ENCODE data around the gene SNU13. TPM values are rescaled to one million over a fixed set of nuclear protein-coding genes. Genes with fewer than 3 reads are reported as not detected.

Gene SNU13
- total and polyA plus RNA-seq, 2 experiments from 2014 or later, result 136 to 310 TPM

GRCh38 chr22:41702763-41703162, 14.1 kb upstream of the SNU13 start:
- no peaks in the 10 kb centered on the region for H3K9me3 ChIP-seq (ENCODE audit: low read depth)
- no peak overlapping the region for H3K4me3 ChIP-seq
- no peaks in the 10 kb centered on the region for H3K79me2 ChIP-seq (ENCODE audit: insufficient read depth)
- no peaks in the 10 kb centered on the region for H4K20me1 ChIP-seq (ENCODE audit: insufficient read depth)
- DNase-seq, result no peak
- no peaks in the 10 kb centered on the region for H3F3A ChIP-seq (ENCODE audit: insufficient read depth)
- no peak overlapping the region for H3K9ac ChIP-seq
- H3K27ac ChIP-seq, result no peak overlapping the region
- no peak overlapping the region for H3K4me2 ChIP-seq (ENCODE audit: unreplicated experiment)
- no peaks in the 10 kb centered on the region for H3K36me3 ChIP-seq (ENCODE audit: low read depth)
- H3K27me3 ChIP-seq (replicated peaks; ENCODE audit: insufficient read depth), result 0 out of 2 replicates have a peak, but pooled peaks cover 5% of the 10 kb centered on the region
- WGBS, 2 experiments (ENCODE audit: low coverage in 1 of 2, low lambda C conversion rate in 2 of 2, missing lambda C conversion rate in 2 of 2), result 79 to 83% methylated on average over 9 of the region's 9 CpGs
- H3K9me2 ChIP-seq (ENCODE audit: insufficient read depth), result no peaks in the 10 kb centered on the region
- in situ Hi-C loops (cut with MboI), result no loop called here
- TF ChIP-seq EZH2phosphoT487 (IDR thresholded peaks at IDR 0.05; ENCODE audit: insufficient read depth, low read depth), result no peak
- H2AFZ ChIP-seq, result no peak overlapping the region
- H3K4me1 ChIP-seq (ENCODE audit: insufficient read depth), result no peaks in the 10 kb centered on the region

GRCh38 chr22:41700108-41700364, 11.4 kb upstream of the SNU13 start:
- H3K27me3 ChIP-seq (replicated peaks; ENCODE audit: insufficient read depth), result 0 out of 2 replicates have a peak, but pooled peaks cover 4% of the 10 kb centered on the region
- DNase-seq, result no peak
- H3K79me2 ChIP-seq (ENCODE audit: insufficient read depth), result no peaks in the 10 kb centered on the region
- H3K36me3 ChIP-seq (ENCODE audit: low read depth), result no peaks in the 10 kb centered on the region
- no peaks in the 10 kb centered on the region for H4K20me1 ChIP-seq (ENCODE audit: insufficient read depth)
- H3F3A ChIP-seq (ENCODE audit: insufficient read depth), result peaks cover 8% of the 10 kb centered on the region; the same call in 1 of the 2 replicates
- no peak overlapping the region for H3K4me3 ChIP-seq
- H2AFZ ChIP-seq, result no peak overlapping the region
- no peak overlapping the region for H3K27ac ChIP-seq
- peaks cover 13% of the 10 kb centered on the region; the same call in 1 of the 2 replicates for H3K4me1 ChIP-seq (ENCODE audit: insufficient read depth)
- H3K4me2 ChIP-seq (ENCODE audit: unreplicated experiment), result no peak overlapping the region
- H3K9ac ChIP-seq, result no peak overlapping the region
- no peaks in the 10 kb centered on the region for H3K9me2 ChIP-seq (ENCODE audit: insufficient read depth)
- TF ChIP-seq EZH2 (IDR thresholded peaks at IDR 0.05; ENCODE audit: insufficient read depth, poor library complexity, severe bottlenecking), result no peak
- no peak for TF ChIP-seq EZH2phosphoT487 (IDR thresholded peaks at IDR 0.05; ENCODE audit: insufficient read depth, low read depth)
- 84 to 85% methylated on average over 16 of the region's 16 CpGs for WGBS, 2 experiments (ENCODE audit: low coverage in 1 of 2, low lambda C conversion rate in 2 of 2, missing lambda C conversion rate in 2 of 2)
- H3K9me3 ChIP-seq (ENCODE audit: low read depth), result no peaks in the 10 kb centered on the region
- in situ Hi-C loops (cut with MboI), result no loop called here

GRCh38 chr22:41699264-41700107, 10.8 kb upstream of the SNU13 start, which contains the start of gene MEI1:
MEI1 (plus strand) TSS chr22:41699503; CDS start chr22:41699539, 36 bp downstream.
- peak within 1 kb of the TSS; percentile 41 for H2AFZ ChIP-seq
- H3K27me3 ChIP-seq (replicated peaks; ENCODE audit: insufficient read depth), result 0 out of 2 replicates have a peak, but pooled peaks cover 4% of the 10 kb centered on the region
- peaks cover 13% of the 10 kb centered on the region; the same call in 1 of the 2 replicates for H3K4me1 ChIP-seq (ENCODE audit: insufficient read depth)
- H3K4me3 ChIP-seq, result 0 out of 2 replicates have a peak within 1 kb of the TSS, but pooled peaks have one; percentile 26
- no peak within 1 kb of the TSS for H3K9ac ChIP-seq
- H3K79me2 ChIP-seq (ENCODE audit: insufficient read depth), result no peaks in the 10 kb centered on the region
- no peak within 1 kb of the TSS for H3K27ac ChIP-seq
- in situ Hi-C loops (cut with MboI), result loop anchor here (10.0 kb wide), 1 partner anchor 245 kb away; the partner anchor contains the start of gene CENPM
- TF ChIP-seq EZH2phosphoT487 (IDR thresholded peaks at IDR 0.05; ENCODE audit: insufficient read depth, low read depth) (no peak), EZH2 (IDR thresholded peaks at IDR 0.05; ENCODE audit: insufficient read depth, poor library complexity, severe bottlenecking) (no peak)
- H4K20me1 ChIP-seq (ENCODE audit: insufficient read depth), result no peaks in the 10 kb centered on the region
- no peaks in the 10 kb centered on the region for H3K9me3 ChIP-seq (ENCODE audit: low read depth)
- WGBS, 2 experiments (ENCODE audit: low coverage in 1 of 2, low lambda C conversion rate in 2 of 2, missing lambda C conversion rate in 2 of 2), result 52 to 56% methylated on average over 57 to 69 of the region's 69 CpGs
- H3K4me2 ChIP-seq (ENCODE audit: unreplicated experiment), result no peak within 1 kb of the TSS
- DNase-seq, result peak; percentile 70
- no peaks in the 10 kb centered on the region for H3K36me3 ChIP-seq (ENCODE audit: low read depth)
- peaks cover 13% of the 10 kb centered on the region; the same call in 1 of the 2 replicates for H3F3A ChIP-seq (ENCODE audit: insufficient read depth)
- no peaks in the 10 kb centered on the region for H3K9me2 ChIP-seq (ENCODE audit: insufficient read depth)

- in situ Hi-C loops (cut with MboI), result loop anchor here (10.0 kb wide), 1 partner anchor 248 kb away; the partner anchor contains the start of gene CENPM
- WGBS, 2 experiments (ENCODE audit: low coverage in 1 of 2, low lambda C conversion rate in 2 of 2, missing lambda C conversion rate in 2 of 2), result 26% methylated on average over 11 to 12 of the region's 12 CpGs
- no peak overlapping the region for H3K27ac ChIP-seq
- peaks cover 16% of the 10 kb centered on the region; the same call in 1 of the 2 replicates for H3F3A ChIP-seq (ENCODE audit: insufficient read depth)
- H3K36me3 ChIP-seq (ENCODE audit: low read depth), result peaks cover 4% of the 10 kb centered on the region; the same call in 1 of the 2 replicates
- peak; percentile 87 for DNase-seq
- no peaks in the 10 kb centered on the region for H3K9me2 ChIP-seq (ENCODE audit: insufficient read depth)
- H3K4me3 ChIP-seq, result peak overlapping the region; percentile 34
- H3K4me1 ChIP-seq (ENCODE audit: insufficient read depth), result peaks cover 13% of the 10 kb centered on the region; the same call in 1 of the 2 replicates
- H2AFZ ChIP-seq, result peak overlapping the region; percentile 65
- H3K79me2 ChIP-seq (ENCODE audit: insufficient read depth), result no peaks in the 10 kb centered on the region
- H4K20me1 ChIP-seq (ENCODE audit: insufficient read depth), result no peaks in the 10 kb centered on the region
- H3K4me2 ChIP-seq (ENCODE audit: unreplicated experiment), result peak overlapping the region; percentile 67
- H3K9me3 ChIP-seq (ENCODE audit: low read depth), result no peaks in the 10 kb centered on the region
- peak overlapping the region; percentile 8; the same call in 1 of the 2 replicates for H3K9ac ChIP-seq
- TF ChIP-seq EZH2 (IDR thresholded peaks at IDR 0.05; ENCODE audit: insufficient read depth, poor library complexity, severe bottlenecking) (no peak), EZH2phosphoT487 (IDR thresholded peaks at IDR 0.05; ENCODE audit: insufficient read depth, low read depth) (no peak)
- H3K27me3 ChIP-seq (replicated peaks; ENCODE audit: insufficient read depth), result no peaks in the 10 kb centered on the region
Observed at GRCh38 chr22:41697126-41697775, 8.6 kb upstream of the SNU13 start.
